ENCODE measurements around the gene CFAP65. TPM values are rescaled to one million over a fixed set of nuclear protein-coding genes. Genes with fewer than 3 reads are reported as not detected.

Gene CFAP65
- total RNA-seq, 1 experiment from 2014 or later, result 0.33 TPM

DNA sequence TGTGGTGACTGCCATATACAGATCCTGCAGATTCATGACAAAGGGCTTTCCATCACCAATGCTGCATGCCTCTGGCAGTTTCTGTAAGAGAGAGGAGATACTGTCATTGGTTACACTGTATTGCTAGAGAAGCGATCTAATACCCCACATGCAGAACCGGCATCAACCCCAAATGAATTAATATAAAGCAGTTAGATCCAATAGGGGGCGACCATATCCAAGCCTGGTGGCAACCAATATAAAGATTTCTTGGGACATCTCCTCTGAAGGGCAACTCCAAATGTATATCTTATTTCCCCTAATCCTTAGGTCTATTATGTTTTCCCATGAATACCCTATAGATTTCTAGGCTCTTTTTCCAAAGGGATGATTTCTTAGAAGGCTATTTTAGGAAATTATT is 36.8 kb upstream of the CFAP65 start:
- no peak for ATAC-seq
- Histone ChIP-seq H3K27ac (ENCODE audit: low read length) (no peak overlapping the region), H3K36me3 (ENCODE audit: control insufficient read depth, insufficient read depth, low read length) (no peaks in the 10 kb centered on the region), H3K4me1 (ENCODE audit: control insufficient read depth, insufficient read depth, low read length) (no peaks in the 10 kb centered on the region), H3K27me3 (ENCODE audit: control insufficient read depth, insufficient read depth, low read length) (no peaks in the 10 kb centered on the region), H3K9me3 (ENCODE audit: control insufficient read depth, insufficient read depth, low read depth, low read length) (no peaks in the 10 kb centered on the region), H3K4me3 (ENCODE audit: low read depth in 2 of 2, low read length in 2 of 2) (no peak overlapping the region)
- POLR2A ChIA-PET, result no interaction called here
- no peak for DNase-seq (ENCODE audit: low read depth, low spot score)
- in situ Hi-C loops (cut with HindIII; ENCODE audit: low pct_unique_long_range_greater_than_20kb, low sequenced_read_pairs) (no loop called here), intact Hi-C loops (cut with micrococcal nuclease; ENCODE audit: unreplicated experiment) (no loop called here)
- TF ChIP-seq, protein P1, sequence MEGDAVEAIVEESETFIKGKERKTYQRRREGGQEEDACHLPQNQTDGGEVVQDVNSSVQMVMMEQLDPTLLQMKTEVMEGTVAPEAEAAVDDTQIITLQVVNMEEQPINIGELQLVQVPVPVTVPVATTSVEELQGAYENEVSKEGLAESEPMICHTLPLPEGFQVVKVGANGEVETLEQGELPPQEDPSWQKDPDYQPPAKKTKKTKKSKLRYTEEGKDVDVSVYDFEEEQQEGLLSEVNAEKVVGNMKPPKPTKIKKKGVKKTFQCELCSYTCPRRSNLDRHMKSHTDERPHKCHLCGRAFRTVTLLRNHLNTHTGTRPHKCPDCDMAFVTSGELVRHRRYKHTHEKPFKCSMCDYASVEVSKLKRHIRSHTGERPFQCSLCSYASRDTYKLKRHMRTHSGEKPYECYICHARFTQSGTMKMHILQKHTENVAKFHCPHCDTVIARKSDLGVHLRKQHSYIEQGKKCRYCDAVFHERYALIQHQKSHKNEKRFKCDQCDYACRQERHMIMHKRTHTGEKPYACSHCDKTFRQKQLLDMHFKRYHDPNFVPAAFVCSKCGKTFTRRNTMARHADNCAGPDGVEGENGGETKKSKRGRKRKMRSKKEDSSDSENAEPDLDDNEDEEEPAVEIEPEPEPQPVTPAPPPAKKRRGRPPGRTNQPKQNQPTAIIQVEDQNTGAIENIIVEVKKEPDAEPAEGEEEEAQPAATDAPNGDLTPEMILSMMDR (IDR thresholded peaks at IDR 0.05), result peak; percentile 37
- TF ChIP-seq, protein P2, sequence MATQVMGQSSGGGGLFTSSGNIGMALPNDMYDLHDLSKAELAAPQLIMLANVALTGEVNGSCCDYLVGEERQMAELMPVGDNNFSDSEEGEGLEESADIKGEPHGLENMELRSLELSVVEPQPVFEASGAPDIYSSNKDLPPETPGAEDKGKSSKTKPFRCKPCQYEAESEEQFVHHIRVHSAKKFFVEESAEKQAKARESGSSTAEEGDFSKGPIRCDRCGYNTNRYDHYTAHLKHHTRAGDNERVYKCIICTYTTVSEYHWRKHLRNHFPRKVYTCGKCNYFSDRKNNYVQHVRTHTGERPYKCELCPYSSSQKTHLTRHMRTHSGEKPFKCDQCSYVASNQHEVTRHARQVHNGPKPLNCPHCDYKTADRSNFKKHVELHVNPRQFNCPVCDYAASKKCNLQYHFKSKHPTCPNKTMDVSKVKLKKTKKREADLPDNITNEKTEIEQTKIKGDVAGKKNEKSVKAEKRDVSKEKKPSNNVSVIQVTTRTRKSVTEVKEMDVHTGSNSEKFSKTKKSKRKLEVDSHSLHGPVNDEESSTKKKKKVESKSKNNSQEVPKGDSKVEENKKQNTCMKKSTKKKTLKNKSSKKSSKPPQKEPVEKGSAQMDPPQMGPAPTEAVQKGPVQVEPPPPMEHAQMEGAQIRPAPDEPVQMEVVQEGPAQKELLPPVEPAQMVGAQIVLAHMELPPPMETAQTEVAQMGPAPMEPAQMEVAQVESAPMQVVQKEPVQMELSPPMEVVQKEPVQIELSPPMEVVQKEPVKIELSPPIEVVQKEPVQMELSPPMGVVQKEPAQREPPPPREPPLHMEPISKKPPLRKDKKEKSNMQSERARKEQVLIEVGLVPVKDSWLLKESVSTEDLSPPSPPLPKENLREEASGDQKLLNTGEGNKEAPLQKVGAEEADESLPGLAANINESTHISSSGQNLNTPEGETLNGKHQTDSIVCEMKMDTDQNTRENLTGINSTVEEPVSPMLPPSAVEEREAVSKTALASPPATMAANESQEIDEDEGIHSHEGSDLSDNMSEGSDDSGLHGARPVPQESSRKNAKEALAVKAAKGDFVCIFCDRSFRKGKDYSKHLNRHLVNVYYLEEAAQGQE (IDR thresholded peaks at IDR 0.05; ENCODE audit: insufficient read depth in 1 of 2, low read depth in 2 of 2, low read length in 1 of 2), result no peak
- BruUV-seq (replicated peaks), result no TSS peak
- CTCF ChIA-PET, result no interaction called here

DNA sequence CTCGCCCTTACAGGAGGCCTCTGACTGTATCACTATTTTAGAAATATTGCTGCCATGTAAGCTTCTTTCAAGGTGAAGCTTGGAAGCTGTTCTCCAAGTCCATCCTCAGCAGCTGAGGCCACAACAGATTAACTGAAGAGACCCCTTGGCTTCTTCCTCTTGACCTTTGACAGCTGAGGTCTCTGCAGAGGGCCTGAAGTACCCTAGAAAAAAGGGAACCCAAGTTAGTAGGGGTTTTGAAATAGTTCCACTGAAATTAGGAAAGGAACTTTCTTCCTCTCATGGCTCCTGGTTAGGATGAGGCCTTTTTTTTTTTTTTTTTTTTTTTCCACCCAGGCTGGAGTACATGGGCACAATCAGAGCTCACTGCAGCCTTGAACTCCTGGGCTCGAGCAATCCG is 34.9 kb upstream of the CFAP65 start:
- intact Hi-C loops (cut with micrococcal nuclease; ENCODE audit: unreplicated experiment) (no loop called here), in situ Hi-C loops (cut with HindIII; ENCODE audit: low pct_unique_long_range_greater_than_20kb, low sequenced_read_pairs) (no loop called here)
- H3K36me3 ChIP-seq (ENCODE audit: control insufficient read depth, insufficient read depth, low read length), result no peaks in the 10 kb centered on the region
- BruUV-seq (replicated peaks), result no TSS peak
- ATAC-seq (no peak), DNase-seq (ENCODE audit: low read depth, low spot score) (no peak)
- H3K27ac ChIP-seq (ENCODE audit: low read length), result no peak overlapping the region
- H3K9me3 ChIP-seq (ENCODE audit: control insufficient read depth, insufficient read depth, low read depth, low read length), result no peaks in the 10 kb centered on the region
- TF ChIP-seq, protein P1 (IDR thresholded peaks at IDR 0.05), result no peak
- no peak for TF ChIP-seq POLR2AphosphoS5 (IDR thresholded peaks at IDR 0.05; ENCODE audit: low read depth, low read length)
- no peak for TF ChIP-seq SIN3A (IDR thresholded peaks at IDR 0.05; ENCODE audit: borderline replicate concordance, insufficient read depth, low read depth, low read length)
- TF ChIP-seq TCF7L2 (IDR thresholded peaks at IDR 0.05; ENCODE audit: low read depth, low read length), result no peak
- TF ChIP-seq, protein P2 (IDR thresholded peaks at IDR 0.05; ENCODE audit: insufficient read depth in 1 of 2, low read depth in 2 of 2, low read length in 1 of 2), result no peak
- ChIA-PET CTCF (interaction anchor here (0.6 to 0.7 kb wide), 2 partner anchors 95 to 218 kb away, joined by 6 to 14 read pairs; no protein-coding TSS in a partner anchor), POLR2A (interaction anchor here (0.6 to 0.7 kb wide), 2 partner anchors 17 to 43 kb away, joined by 13 to 19 read pairs; no protein-coding TSS in a partner anchor)
- H3K4me1 ChIP-seq (ENCODE audit: control insufficient read depth, insufficient read depth, low read length), result no peaks in the 10 kb centered on the region
- H3K4me3 ChIP-seq (ENCODE audit: low read depth in 2 of 2, low read length in 2 of 2), result no peak overlapping the region
- no peaks in the 10 kb centered on the region for H3K27me3 ChIP-seq (ENCODE audit: control insufficient read depth, insufficient read depth, low read length)

Measured in Panc1 (cell line).